NCI-H1092 treated with DMSO at 0.1 percent for 48 hours (cell line): ENCODE data around the gene C2CD4A.
A peak's percentile ranks its signal among the peaks of the same experiment; 100 is the strongest.

ENCODE experiments used
- DNase-seq: peaks from one replicate; lab custom pipeline; 2025; lab: John Stamatoyannopoulos, UW

The C2CD4A gene

DNA sequence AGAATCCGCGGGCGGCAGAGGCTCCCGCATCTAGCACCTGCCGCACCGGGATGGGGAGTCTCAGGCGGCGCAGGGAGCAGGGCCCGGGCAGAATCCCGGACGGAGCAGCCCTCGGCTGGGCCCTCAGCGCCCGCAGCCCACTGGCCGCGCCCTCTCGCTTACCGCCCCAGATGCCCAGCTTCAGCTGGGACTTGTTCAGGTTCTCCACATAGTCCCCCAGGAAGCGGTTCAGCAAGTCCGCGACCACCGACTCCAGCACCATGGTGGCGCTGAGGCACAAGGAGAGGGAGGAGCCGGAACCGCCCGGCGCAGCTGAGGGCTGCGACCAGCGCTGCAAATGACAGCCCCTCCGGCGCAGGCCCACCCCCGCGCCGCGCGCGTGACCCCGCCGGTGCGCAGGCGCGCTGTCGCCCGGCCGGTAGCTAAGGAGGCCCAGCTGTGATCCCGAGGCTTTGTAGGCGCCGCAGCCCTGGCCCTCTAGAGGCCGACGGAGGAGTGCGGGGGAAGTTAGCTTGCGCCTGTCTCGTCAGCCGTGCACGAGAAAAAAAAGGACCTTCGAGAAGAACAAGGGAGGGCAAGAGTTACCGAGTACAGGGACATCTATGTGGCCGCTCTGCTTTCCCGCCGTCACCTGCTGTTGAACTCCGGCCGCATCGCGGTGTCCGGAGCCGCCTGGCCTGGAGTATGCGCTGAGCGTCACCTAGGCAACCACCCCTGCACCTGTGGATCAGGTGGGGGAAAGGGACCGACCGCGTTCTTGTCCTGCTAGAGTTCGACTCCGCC, 6.5 kb upstream of the C2CD4A start, which contains the start of gene VPS13C:
Gene VPS13C, minus strand, starts transcription at position 335 of the 783 bp plus-strand sequence. Its CDS starts 73 bp downstream, at position 262.
- DNase-seq: peak; percentile 87

DNA sequence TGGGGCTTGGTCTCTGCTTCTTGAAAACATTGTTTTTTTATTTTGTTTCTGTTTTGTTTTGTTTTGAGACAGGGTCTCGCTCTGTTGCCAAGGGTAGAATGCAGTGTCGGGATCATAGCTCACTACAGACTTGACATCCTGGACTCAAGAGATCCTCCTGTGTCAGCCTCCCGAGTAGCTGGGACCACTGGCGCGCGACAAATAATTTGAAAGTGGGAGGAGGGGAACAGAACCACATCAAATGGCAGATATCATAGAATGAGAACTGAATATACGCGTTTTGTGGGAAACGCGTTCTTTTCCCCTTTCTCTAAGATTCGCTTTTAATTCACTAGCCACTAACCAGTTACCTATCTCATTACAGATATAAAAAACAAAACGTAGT, 5.9 kb upstream of the C2CD4A start:
- DNase-seq: no peak

DNA sequence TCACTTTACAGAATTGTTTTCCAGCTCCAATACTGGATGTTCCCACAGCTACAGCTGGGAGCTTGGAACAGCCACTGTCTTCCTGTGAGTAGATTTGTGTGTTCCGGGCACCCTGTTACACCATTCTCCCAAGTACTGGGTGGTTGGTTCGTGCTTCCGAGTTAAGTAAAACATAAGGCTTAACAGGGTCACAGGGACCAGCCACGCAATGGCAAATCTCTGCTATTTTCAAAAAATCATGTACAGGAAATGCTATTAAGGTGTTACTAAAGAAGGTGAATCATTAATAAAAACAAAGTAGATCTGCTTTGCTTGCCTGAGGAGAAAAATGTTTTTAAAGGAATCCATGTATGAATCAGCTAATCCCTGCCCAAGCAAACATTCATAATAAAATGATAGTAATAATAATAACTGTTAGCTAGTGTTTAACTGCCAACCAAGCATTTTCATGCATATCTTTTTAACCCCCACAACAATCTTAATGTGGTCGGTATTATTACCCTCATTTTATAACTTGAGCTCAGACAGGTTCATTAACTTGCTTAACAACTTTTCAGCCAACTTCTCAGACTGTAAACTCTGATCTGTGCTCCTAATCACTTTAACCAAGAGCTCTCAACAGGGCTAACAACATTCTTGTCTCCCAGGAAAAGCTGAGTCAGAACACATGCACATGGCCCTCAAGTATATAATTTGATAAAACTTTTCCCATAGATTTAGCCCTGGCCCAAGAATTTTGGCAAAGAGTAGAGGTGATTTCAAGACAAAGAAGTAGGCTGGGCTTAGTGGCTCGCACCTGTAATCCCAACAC, 2.7 kb upstream of the C2CD4A start:
- DNase-seq: no peak

DNA sequence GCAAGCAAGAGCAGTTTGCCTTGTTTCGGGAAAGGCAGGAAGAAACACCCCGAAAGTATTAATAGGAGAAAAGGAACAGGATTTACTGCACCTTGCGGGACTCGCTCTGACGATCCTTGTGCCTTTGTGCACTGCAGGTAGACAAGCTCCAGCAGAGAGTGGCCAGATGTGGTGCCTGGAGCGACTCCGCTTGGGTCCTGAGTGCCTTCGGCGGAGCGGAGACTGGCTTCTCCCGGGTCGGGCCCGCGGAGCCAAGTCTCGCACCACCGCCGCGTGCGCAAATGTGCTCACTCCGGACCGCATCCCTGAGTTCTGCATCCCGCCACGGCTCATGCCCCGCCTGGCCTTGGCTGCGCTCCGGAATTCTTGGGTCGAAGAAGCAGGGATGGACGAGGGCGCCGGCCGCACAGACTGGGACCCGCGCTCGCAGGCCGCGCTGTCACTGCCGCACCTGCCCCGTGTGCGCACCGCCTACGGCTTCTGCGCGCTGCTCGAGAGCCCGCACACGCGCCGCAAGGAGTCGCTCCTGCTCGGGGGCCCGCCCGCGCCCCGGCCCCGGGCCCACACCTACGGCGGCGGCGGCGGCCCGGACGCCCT, 769 bp downstream of the C2CD4A start:
- DNase-seq: no peak

DNA sequence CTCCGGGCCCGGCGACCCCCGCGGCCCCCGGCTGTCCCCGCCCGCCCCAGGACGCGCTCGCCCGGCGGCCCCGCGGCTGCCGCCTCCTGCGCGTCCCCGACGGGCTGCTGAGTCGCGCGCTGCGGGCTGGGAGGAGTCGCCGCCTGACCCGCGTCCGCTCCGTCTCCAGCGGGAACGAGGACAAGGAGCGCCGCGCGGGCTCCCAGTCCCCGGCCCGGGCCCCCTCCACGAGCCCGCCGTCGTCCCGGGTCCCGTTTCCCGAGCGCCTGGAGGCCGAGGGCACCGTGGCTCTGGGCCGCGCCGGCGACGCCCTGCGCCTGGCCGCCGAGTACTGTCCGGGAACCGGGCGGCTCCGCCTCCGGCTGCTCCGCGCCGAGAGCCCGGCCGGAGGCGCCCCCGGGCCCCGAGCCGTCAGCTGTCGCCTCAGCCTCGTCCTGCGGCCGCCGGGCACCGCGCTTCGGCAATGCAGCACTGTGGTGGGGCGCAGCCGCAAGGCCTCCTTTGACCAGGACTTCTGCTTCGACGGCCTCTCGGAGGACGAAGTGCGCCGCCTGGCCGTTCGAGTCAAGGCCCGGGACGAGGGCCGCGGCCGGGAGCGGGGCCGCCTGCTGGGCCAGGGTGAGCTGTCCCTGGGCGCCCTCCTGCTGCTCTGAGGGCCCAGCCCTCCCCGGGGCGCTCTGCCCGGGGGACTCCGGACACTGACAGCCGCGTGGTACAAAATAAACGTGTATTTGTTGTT, 1.5 kb downstream of the C2CD4A start:
- DNase-seq: peak; percentile 4

DNA sequence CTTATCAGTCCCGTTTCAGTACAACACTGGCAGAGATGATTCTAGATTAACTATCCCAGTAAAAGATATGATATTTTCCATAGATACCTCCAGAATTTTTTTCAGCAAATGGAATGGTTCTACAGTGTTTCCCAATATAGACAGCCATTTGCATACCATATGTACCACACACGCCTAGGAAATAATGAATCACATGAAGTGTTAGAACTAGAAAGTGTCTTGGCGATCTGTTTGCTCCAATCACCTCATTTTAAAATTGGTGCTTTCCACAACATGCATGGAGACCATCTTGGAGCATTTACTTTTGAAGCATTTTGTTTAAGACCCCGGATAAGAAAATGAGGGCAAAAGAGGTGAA, 2.0 kb downstream of the C2CD4A start:
- DNase-seq: no peak

DNA sequence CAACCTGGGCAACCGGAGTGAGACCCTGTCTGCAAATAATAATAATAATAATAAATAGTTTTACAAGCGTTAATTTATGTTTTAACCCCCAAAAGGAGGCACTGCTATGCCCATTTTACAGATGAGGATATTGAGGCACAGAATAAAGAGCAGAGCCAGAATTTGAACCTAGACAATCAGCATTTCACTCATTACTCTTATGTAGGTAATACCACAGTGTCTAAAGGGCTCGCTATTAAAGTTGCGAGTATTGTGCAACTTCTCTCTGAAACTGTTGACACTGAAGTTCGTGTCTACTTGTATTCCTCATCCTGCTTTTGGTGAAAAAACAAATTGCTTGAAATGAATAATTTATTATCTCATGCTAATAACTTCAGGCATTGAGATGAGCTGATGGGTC, 2.8 kb downstream of the C2CD4A start:
- no peak for DNase-seq

DNA sequence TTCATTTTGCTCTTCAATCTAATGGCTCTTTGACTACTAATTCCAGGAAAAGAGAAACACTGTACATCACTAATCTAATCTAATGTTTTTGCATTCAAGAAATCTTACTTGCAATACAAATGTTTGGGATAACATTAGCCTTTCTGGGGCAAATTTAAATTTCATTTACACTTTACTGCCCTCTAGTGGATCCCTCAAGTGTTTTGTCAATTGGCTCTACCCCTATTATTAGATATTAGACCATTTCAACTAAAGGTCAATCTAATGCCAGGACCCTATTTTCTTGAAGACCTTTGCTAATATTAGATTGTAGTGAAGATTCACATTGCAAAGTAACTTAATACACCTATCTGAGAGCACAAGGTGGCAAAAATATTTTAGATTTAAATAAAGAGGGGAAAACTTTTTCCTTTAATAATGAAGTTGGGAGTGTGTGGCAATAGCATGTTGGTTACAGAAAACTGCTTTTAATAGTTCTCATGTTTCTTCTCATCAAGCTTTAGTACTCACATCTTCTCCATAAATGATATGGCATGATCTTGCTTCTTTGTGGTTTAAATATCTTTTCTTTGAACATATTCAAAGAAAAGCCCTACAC, 5.0 kb downstream of the C2CD4A start:
- DNase-seq: peak; percentile 23

DNA sequence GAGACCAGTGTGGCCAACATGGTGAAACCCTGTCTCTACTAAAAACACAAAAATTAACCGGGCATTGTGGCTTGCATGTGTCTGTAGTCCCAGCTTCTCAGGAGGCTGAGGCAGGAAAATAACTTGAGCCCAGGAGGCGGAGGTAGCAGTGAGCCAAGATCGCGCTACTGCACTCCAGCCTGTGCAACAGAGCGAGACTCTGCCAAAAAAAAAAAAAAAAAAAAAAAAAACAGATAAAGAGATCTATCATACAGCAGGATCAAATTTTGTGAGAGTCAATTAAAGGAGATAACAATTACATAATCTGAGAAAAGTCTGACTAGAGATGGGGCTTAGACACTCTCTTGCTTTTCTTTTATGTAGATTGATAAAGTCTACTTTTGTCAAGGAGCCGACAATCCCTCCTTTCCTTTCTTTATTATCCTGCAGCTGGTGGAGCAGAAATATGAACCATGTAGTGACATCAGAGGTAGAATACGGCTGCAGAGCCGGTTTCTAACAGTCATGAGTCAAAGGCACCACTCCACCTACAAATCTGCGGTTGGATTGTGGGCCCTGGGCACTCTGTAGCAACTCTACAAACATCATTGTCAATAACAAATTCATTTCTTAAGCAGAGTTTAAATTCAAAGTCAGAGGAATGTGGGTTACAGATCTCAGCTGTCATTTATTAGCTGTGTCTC, 9.0 kb downstream of the C2CD4A start:
- peak; percentile 57 for DNase-seq

DNA sequence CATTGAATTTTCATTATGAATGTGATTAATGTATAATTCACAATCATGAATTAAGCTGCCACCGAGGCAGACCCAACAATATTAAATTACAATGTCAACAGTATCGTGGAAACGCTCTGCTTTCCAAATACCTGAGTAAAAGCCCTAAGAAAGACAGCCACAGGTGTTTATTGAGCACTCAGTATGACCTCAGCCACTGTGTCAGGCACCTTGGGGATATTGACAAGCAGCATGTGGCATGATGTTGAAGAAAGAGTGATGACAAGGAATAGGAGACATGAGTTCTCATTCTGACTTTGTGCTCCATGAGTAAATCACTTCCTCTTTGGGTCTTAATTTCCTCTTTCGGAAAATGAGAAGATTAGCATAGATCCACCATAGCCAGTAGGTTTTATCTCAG, 12.8 kb downstream of the C2CD4A start:
- DNase-seq: no peak

DNA sequence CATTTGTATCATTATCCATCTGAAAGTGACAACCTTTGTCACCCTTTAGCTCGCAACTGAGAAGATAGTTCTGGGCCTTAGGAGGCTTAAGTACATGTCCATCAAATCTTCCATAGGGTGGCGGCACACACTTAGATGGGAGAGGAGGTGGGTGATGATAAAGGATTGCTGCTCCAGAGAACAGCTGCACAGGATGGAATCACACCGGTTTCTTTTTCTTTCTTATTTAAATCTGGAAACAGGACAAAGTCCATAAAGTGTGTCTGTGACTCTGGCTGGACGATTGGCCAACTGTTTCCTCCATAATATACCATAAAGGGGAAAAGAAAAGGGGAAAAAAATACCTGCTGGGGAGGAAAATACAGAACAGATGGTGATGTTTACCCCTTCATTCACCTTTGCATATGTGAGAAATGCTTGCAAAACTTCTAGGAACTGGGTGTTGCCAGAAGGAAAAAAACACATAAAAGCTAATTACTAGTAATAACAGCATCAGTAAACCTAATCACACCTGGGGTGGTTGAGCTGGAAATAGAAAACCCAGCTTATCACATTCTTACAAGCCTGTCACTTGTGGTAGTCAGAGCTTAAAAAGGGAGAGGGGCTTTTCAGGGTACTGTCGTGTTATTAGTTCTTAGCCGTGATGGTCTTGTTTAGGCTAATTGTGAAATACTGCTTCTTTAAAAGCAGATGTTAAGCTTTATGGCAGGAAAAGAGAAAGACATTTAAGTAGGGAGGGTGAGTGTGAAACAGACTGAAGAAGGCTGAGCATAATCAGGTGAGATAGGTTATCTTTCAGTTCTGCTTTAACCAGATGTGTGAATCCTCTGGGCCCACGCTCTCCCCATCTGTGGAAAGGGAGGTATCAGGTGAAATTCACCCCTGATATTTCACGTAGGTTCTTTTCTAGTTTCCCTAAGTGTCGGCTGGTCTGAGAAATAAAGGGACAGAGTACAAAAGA, 16.7 kb downstream of the C2CD4A start:
- no peak for DNase-seq

DNA sequence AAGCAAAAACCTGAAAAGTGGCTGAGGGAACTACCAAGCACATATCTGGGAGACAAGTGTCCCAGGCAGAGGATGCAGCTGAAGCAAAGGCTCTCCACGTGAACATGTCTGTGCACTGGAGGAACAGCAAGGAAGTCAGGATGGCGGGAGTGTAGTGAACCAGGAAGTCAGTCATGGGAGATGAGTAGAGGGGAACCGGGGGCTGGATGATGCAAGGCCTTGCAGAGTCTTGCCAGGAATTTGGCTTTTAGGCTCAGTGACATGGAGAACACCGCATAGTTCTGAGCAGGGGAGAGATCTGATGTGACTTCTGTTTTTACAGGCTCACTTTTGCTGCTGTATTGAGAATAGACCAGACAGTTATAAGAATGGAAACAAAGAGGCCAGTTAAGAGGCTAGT, 19.0 kb downstream of the C2CD4A start:
- no peak for DNase-seq

DNA sequence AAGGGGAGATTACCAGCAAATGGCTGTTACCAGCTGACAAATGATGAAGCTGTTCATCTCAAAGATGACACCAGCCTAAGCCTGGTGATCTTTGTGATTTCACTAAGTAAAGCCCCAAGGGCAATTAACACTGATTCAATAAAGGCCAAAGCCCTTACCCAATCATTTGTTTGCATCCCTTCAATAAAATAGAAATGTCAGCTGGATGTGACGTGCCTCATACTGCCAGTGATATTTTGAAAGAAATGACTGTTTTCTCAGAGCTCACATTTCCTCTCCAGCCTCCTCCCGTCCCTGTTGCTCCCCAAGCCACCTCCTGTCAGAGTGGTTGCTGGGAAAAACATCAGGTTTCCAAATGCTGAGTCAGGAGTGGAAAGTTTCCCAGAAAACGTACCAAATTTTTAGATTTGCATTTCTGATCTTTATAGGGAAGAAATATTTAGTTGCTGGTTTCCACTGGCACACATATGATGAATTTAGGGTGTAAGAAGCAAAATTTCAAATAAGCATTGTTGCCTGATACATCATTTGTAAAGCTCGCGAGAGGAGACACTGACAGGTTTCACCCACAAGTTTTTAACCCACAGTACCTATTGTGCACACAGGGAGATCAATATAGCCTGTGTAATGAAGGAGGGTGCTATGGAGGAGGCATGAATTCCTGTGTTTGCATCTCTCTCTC, 21.0 kb downstream of the C2CD4A start:
- no peak for DNase-seq

DNA sequence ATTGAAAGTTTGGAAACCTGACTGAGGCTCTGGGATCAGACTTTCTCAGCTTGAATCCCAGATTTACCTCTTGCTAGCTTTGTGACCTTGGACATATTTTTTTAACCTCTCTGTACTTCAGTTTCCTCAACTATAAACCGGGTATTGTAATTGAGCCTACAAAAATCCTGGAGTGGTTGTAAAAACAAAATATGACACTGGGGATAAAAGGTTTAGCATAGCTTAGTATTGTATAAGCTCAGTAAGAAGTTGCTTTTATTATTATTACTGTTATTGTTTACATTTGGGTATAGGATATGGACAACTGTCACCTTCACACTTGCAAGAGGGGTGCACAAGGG, 21.5 kb downstream of the C2CD4A start:
- DNase-seq: no peak

DNA sequence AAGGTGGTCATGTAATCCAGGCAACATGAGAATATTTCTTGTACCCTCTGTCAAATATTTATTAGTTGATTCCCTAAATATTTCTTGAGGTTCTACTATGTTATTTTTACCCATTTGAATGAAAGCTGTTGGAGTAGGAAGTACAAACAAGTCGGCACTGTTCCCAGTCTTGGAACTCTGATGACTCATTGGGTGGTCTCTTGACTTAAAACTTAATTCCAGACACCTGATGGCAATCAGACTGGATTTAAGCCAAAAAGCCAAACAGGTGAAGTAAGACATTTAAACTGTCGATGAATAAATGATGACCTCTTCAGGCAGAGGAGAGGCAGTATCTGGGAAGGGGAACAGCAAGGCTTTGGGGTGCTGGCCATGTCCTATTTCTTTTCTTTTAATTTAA, 22.8 kb downstream of the C2CD4A start:
- no peak for DNase-seq

DNA sequence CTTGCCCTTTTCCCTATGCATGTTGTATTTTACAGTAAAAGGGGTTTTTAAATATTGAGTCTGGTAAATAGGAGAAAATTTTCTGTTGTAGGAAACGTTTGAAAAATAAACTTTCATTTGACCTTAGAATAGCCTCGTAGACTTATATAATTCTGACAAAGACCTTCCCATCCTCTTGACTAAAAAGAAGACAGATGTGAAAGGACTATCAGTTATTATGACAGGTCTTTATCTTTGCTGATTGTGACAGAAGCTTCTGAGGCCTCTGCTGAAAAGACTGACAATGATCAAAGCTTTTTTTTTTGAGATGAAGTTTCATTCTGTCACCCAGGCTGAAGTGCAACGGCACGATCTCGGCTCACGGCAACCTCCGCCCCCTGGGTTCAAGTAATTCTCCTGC, 24.2 kb downstream of the C2CD4A start:
- DNase-seq: no peak

DNA sequence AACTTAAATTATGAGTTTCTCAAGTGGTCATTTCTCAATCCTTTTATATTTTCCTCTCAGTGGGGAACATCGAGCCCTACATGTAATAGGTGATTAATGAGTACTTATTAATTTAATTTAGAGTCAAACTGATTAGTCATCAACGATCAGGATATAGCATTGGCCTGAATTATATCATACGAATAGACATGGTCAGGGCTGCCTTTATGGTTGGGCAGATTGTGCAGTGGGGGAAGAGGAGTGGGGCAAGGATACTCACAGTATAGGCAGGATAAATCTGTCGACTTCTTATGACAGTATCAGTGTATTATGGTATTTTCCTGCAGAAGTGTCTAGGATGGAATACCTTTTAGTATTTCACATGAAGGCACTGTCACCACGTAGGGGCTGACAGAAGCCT, 27.0 kb downstream of the C2CD4A start:
- DNase-seq: no peak

DNA sequence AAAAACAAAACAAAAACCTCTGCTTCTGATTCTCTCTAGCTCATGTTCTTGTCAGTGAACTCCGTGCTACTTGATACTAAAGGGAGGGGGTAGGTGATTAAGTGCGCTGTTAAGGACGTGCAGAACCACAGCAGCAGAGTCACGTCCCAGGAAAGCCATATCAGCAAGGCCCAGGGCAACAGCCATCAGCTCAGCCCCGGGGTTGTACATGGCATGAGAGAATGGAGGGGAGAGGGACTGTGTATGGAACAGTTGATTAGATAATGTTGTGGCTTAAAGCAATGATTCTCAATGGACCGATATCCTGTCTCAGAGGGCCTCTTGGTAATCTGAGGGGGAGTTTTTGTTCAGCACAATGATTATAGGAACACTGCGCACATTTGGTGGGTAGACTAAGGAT, 27.6 kb downstream of the C2CD4A start:
- DNase-seq: no peak

DNA sequence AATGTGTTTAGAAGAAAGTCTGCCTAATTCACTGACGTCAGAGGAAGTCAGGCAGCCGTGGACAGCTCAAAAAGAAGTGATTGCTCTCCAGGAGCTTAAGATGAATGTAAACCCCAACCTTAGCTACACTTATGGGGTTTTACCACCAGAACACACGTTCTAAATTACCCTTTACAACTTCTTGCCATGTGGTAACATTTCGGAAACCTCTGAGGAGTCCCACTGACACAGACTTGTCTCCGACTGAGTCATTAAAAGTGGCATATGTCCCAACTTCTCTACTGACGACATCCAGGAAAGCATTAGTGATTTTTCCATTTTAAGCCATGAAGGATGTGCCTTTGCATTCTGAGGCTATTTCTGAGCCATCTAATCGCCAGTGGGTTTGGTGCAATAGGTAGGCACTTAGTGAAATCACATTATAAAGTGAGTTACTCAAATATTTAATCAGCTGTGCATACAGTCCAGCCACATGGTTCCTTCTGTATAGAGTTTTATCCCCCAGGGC, 32.4 kb downstream of the C2CD4A start:
- DNase-seq: peak; percentile 14

DNA sequence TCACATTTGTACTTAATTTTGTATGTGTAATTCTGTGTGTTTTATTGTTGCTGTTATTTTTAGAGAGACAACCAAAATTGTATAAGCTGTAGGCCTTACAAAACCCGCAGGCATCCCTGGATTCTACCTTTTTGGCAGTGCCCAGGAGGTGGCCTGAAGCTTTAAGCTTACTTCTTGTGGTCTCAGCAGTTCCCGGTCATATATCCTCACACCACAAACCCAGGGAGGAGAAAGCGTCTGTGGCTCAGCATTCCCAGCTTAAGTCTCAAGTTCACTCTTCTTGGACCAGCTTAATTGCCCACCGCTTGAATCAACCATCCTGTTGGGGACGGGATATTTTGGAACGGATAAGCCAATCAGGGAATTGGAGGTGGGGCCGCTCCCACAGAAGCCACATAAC, 36.7 kb downstream of the C2CD4A start:
- no peak for DNase-seq
